ENCODE measurements around the gene MOGAT1. TPM values are rescaled to one million over a fixed set of nuclear protein-coding genes. Genes with fewer than 3 reads are reported as not detected.

The MOGAT1 gene
- total RNA-seq, 4 donors from 2014 or later, result not detected

- 67% methylated on average over 3 of the region's 3 CpGs for WGBS
- TF ChIP-seq POLR2AphosphoS5 (IDR thresholded peaks at IDR 0.05) (no peak), CTCF (IDR thresholded peaks at IDR 0.05) (no peak), EP300 (IDR thresholded peaks at IDR 0.05) (no peak), POLR2A (IDR thresholded peaks at IDR 0.05) (no peak)
- H3K27me3 ChIP-seq, result no peaks in the 10 kb centered on the region
- DNase-seq (ENCODE audit: low spot score in 2 of 2), result no peak
- no peak overlapping the region for H3K4me3 ChIP-seq
- no peaks in the 10 kb centered on the region for H3K36me3 ChIP-seq
- no peaks in the 10 kb centered on the region for H3K9me3 ChIP-seq
- H3K27ac ChIP-seq, result no peak overlapping the region
- no peaks in the 10 kb centered on the region for H3K4me1 ChIP-seq
These were observed 84.9 kb downstream of the MOGAT1 start for GRCh38 chr2:222756362-222756831.

- TF ChIP-seq CTCF (IDR thresholded peaks at IDR 0.05) (no peak), POLR2A (IDR thresholded peaks at IDR 0.05) (no peak), POLR2AphosphoS5 (IDR thresholded peaks at IDR 0.05) (no peak), EP300 (IDR thresholded peaks at IDR 0.05) (no peak)
- Histone ChIP-seq H3K36me3 (no peaks in the 10 kb centered on the region), H3K4me1 (no peaks in the 10 kb centered on the region), H3K27me3 (no peaks in the 10 kb centered on the region), H3K27ac (no peak overlapping the region), H3K4me3 (no peak overlapping the region), H3K9me3 (no peaks in the 10 kb centered on the region)
- DNase-seq (ENCODE audit: low spot score in 2 of 2), result no peak
- 60% methylated on average over 5 of the region's 5 CpGs for WGBS
These were observed 85.6 kb downstream of the MOGAT1 start for GRCh38 chr2:222756951-222757650.

Other genes with a start within 250 kb of the MOGAT1 start
- gene SGPP2, start 247.1 kb upstream of the MOGAT1 start, total RNA-seq, result 10 to 100 TPM; 27.3 to 65.6 (median 49.0) TPM
- 10 to 100 TPM; 12.2 to 18.4 (median 17.9) TPM for gene FARSB, start 15.6 kb upstream of the MOGAT1 start, total RNA-seq
- gene ACSL3, start 189.4 kb downstream of the MOGAT1 start, total RNA-seq, result 100 to 1,000 TPM in 1 of 4 donors, 10 to 100 TPM in 3; 46.6 to 154 (median 60.2) TPM